ENCODE measurements around the gene MGAT4B. TPM values are rescaled to one million over a fixed set of nuclear protein-coding genes. Genes with fewer than 3 reads are reported as not detected.

The MGAT4B gene
- total RNA-seq, 1 experiment from 2014 or later, result 406 TPM

DNA sequence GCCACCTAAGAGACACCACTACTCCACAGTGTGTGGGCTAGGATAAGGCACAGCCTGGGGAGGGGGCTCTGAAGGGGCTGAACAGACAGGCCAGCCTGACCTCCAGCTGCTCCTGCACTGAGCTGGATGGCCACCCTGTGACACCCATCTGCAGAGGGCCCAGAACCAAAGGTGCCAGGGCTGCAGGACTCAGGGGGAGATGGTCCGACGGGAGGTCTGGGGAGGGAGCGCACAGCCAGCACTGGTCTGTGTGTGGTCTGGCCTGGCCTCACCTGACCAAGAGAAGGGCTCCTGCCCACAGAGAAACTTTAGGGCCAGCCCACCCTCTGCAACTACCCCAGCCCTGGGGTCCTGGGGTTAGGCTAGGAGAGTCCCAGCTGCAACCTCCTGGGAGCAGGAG lies 12.1 kb downstream of the MGAT4B start:
- no peak for DNase-seq (ENCODE audit: low read depth, low spot score)
- no peak for ATAC-seq
- CTCF ChIA-PET, result no interaction called here
- no TSS peak for BruUV-seq (replicated peaks)
- POLR2A ChIA-PET, result interaction anchor here (0.6 to 1.1 kb wide), 2 partner anchors 15 to 35 kb away, joined by 3 read pairs; no protein-coding TSS in a partner anchor
- Histone ChIP-seq H3K9me3 (ENCODE audit: control insufficient read depth, insufficient read depth, low read depth, low read length) (no peaks in the 10 kb centered on the region), H3K27ac (ENCODE audit: low read length) (no peak overlapping the region), H3K4me3 (ENCODE audit: low read depth in 2 of 2, low read length in 2 of 2) (no peak overlapping the region; a peak in 1 of 4 replicates), H3K4me1 (ENCODE audit: control insufficient read depth, insufficient read depth, low read length) (peaks cover 9% of the 10 kb centered on the region), H3K36me3 (ENCODE audit: control insufficient read depth, insufficient read depth, low read length) (peaks cover 4% of the 10 kb centered on the region), H3K27me3 (ENCODE audit: control insufficient read depth, insufficient read depth, low read length) (no peaks in the 10 kb centered on the region)
- intact Hi-C loops (cut with micrococcal nuclease; ENCODE audit: unreplicated experiment), result no loop called here
- in situ Hi-C loops (cut with HindIII; ENCODE audit: low pct_unique_long_range_greater_than_20kb, low sequenced_read_pairs), result no loop called here
- TF ChIP-seq, protein P1, sequence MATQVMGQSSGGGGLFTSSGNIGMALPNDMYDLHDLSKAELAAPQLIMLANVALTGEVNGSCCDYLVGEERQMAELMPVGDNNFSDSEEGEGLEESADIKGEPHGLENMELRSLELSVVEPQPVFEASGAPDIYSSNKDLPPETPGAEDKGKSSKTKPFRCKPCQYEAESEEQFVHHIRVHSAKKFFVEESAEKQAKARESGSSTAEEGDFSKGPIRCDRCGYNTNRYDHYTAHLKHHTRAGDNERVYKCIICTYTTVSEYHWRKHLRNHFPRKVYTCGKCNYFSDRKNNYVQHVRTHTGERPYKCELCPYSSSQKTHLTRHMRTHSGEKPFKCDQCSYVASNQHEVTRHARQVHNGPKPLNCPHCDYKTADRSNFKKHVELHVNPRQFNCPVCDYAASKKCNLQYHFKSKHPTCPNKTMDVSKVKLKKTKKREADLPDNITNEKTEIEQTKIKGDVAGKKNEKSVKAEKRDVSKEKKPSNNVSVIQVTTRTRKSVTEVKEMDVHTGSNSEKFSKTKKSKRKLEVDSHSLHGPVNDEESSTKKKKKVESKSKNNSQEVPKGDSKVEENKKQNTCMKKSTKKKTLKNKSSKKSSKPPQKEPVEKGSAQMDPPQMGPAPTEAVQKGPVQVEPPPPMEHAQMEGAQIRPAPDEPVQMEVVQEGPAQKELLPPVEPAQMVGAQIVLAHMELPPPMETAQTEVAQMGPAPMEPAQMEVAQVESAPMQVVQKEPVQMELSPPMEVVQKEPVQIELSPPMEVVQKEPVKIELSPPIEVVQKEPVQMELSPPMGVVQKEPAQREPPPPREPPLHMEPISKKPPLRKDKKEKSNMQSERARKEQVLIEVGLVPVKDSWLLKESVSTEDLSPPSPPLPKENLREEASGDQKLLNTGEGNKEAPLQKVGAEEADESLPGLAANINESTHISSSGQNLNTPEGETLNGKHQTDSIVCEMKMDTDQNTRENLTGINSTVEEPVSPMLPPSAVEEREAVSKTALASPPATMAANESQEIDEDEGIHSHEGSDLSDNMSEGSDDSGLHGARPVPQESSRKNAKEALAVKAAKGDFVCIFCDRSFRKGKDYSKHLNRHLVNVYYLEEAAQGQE (IDR thresholded peaks at IDR 0.05; ENCODE audit: insufficient read depth in 1 of 2, low read depth in 2 of 2, low read length in 1 of 2), result no peak
- TF ChIP-seq POLR2AphosphoS5 (IDR thresholded peaks at IDR 0.05; ENCODE audit: low read depth, low read length), result no peak
- TF ChIP-seq SIN3A (IDR thresholded peaks at IDR 0.05; ENCODE audit: borderline replicate concordance, insufficient read depth, low read depth, low read length), result no peak
- TF ChIP-seq, protein P2, sequence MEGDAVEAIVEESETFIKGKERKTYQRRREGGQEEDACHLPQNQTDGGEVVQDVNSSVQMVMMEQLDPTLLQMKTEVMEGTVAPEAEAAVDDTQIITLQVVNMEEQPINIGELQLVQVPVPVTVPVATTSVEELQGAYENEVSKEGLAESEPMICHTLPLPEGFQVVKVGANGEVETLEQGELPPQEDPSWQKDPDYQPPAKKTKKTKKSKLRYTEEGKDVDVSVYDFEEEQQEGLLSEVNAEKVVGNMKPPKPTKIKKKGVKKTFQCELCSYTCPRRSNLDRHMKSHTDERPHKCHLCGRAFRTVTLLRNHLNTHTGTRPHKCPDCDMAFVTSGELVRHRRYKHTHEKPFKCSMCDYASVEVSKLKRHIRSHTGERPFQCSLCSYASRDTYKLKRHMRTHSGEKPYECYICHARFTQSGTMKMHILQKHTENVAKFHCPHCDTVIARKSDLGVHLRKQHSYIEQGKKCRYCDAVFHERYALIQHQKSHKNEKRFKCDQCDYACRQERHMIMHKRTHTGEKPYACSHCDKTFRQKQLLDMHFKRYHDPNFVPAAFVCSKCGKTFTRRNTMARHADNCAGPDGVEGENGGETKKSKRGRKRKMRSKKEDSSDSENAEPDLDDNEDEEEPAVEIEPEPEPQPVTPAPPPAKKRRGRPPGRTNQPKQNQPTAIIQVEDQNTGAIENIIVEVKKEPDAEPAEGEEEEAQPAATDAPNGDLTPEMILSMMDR (IDR thresholded peaks at IDR 0.05), result no peak
- TF ChIP-seq TCF7L2 (IDR thresholded peaks at IDR 0.05; ENCODE audit: low read depth, low read length), result no peak

DNA sequence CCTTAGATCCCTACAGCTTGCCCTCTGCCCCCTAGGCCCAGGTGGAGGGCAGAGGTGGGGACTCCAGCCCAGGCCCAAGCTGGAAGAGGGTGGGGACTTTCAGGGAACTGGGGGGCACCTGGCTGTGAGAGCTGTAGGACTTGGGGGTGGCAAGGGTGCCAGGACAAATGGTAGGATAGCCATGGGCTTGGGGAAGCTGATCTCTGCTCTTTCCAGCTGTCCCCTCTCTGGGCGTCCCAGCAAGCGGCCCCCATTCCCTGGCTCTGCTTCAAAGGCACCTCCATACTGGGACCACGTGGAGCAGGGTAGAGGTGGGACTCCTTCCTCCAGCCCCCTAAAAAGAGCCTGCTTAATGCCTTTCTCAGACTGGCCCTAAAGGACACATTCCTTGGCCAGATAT lies 12.5 kb downstream of the MGAT4B start:
- Histone ChIP-seq H3K4me3 (ENCODE audit: low read depth in 2 of 2, low read length in 2 of 2) (no peak overlapping the region), H3K36me3 (ENCODE audit: control insufficient read depth, insufficient read depth, low read length) (no peaks in the 10 kb centered on the region; the same call in 1 of the 2 replicates), H3K9me3 (ENCODE audit: control insufficient read depth, insufficient read depth, low read depth, low read length) (no peaks in the 10 kb centered on the region), H3K4me1 (ENCODE audit: control insufficient read depth, insufficient read depth, low read length) (peaks cover 9% of the 10 kb centered on the region), H3K27me3 (ENCODE audit: control insufficient read depth, insufficient read depth, low read length) (no peaks in the 10 kb centered on the region), H3K27ac (ENCODE audit: low read length) (no peak overlapping the region)
- DNase-seq (ENCODE audit: low read depth, low spot score), result no peak
- no peak for ATAC-seq
- intact Hi-C loops (cut with micrococcal nuclease; ENCODE audit: unreplicated experiment) (no loop called here), in situ Hi-C loops (cut with HindIII; ENCODE audit: low pct_unique_long_range_greater_than_20kb, low sequenced_read_pairs) (no loop called here)
- TF ChIP-seq, protein P2 (IDR thresholded peaks at IDR 0.05), result no peak
- TF ChIP-seq TCF7L2 (IDR thresholded peaks at IDR 0.05; ENCODE audit: low read depth, low read length), result no peak
- no TSS peak for BruUV-seq (replicated peaks)
- CTCF ChIA-PET, result no interaction called here
- POLR2A ChIA-PET, result interaction anchor here (1.1 kb wide), 1 partner anchor 14 kb away, joined by 3 read pairs; no protein-coding TSS in a partner anchor

Data from Panc1 (cell line).